ENCODE measurements around the gene CASP9. TPM values are rescaled to one million over a fixed set of nuclear protein-coding genes. Genes with fewer than 3 reads are reported as not detected.

The CASP9 gene
- total and polyA plus RNA-seq, 7 donors, result 5.3 to 10.5 (median 8.0) TPM

- TF ChIP-seq CTCF (IDR thresholded peaks at IDR 0.05), result no peak
- no peak for ATAC-seq
- peaks cover 5 to 43% of the 10 kb centered on the region in 2 donors for H3K36me3 ChIP-seq (ENCODE audit: insufficient read depth in 1 of 2, low read depth in 1 of 2)
Measured at GRCh38 chr1:15557008-15557407, 33.0 kb upstream of the CASP9 start.

GRCh38 chr1:15550573-15550972 is 26.6 kb upstream of the CASP9 start:
- intact Hi-C loops (cut with DNase I), result no loop called here
- Histone ChIP-seq H3K27me3 (ENCODE audit: insufficient read depth in 3 of 3, low read length in 2 of 3) (no peaks in the 10 kb centered on the region), H3K36me3 (ENCODE audit: insufficient read depth in 1 of 2, low read depth in 1 of 2) (peaks cover 2 to 69% of the 10 kb centered on the region in 2 donors), H3K4me3 (no peak overlapping the region), H3K27ac (peak overlapping the region; percentile 31), H3K4me1 (no peaks in the 10 kb centered on the region), H3K9me3 (no peaks in the 10 kb centered on the region)
- DNase-seq, result no peak
- no peak for TF ChIP-seq CTCF (IDR thresholded peaks at IDR 0.05)
- WGBS, 3 donors, result 50 to 73% (median 52%) methylated on average over 6 of the region's 6 CpGs
- ATAC-seq, result peak in 1 of 4 donors; percentile 27

More at GRCh38 chr1:15557008-15557407, 33.0 kb upstream of the CASP9 start:
- Histone ChIP-seq H3K4me3 (no peak overlapping the region), H3K9me3 (no peaks in the 10 kb centered on the region), H3K27ac (no peak overlapping the region), H3K27me3 (ENCODE audit: insufficient read depth in 3 of 3, low read length in 2 of 3) (no peaks in the 10 kb centered on the region), H3K4me1 (no peaks in the 10 kb centered on the region)
- no peak for DNase-seq
- intact Hi-C loops (cut with DNase I), result no loop called here
- WGBS, 3 donors, result 83 to 91% (median 84%) methylated on average over 2 of the region's 2 CpGs

GRCh38 chr1:15546641-15547040 is 22.6 kb upstream of the CASP9 start:
- ATAC-seq, result no peak
- intact Hi-C loops (cut with DNase I), result no loop called here
- H3K9me3 ChIP-seq, result no peaks in the 10 kb centered on the region
- no peaks in the 10 kb centered on the region for H3K4me1 ChIP-seq
- no peaks in the 10 kb centered on the region for H3K27me3 ChIP-seq (ENCODE audit: insufficient read depth in 3 of 3, low read length in 2 of 3)
- no peak overlapping the region for H3K27ac ChIP-seq
- DNase-seq, result no peak
- WGBS, 3 donors, result 86 to 95% (median 94%) methylated on average over 2 of the region's 2 CpGs
- peaks cover 6 to 93% of the 10 kb centered on the region in 2 donors for H3K36me3 ChIP-seq (ENCODE audit: insufficient read depth in 1 of 2, low read depth in 1 of 2)
- no peak for TF ChIP-seq CTCF (IDR thresholded peaks at IDR 0.05)
- no peak overlapping the region for H3K4me3 ChIP-seq

GRCh38 chr1:15543589-15544568 is 19.9 kb upstream of the CASP9 start:
- Histone ChIP-seq H3K9me3 (no peaks in the 10 kb centered on the region), H3K4me1 (no peaks in the 10 kb centered on the region), H3K4me3 (no peak overlapping the region), H3K27me3 (ENCODE audit: insufficient read depth in 3 of 3, low read length in 2 of 3) (no peaks in the 10 kb centered on the region), H3K36me3 (ENCODE audit: insufficient read depth in 1 of 2, low read depth in 1 of 2) (peaks cover 12 to 97% of the 10 kb centered on the region in 2 donors), H3K27ac (no peak overlapping the region)
- no peak for DNase-seq
- intact Hi-C loops (cut with DNase I), result no loop called here
- no peak for ATAC-seq
- 91 to 95% (median 93%) methylated on average over 12 of the region's 12 CpGs for WGBS, 3 donors
- no peak for TF ChIP-seq CTCF (IDR thresholded peaks at IDR 0.05)
